Body of pancreas (tissue), 4 donors: ENCODE data around the gene CSMD2. TPM values are rescaled to one million over a fixed set of nuclear protein-coding genes. Genes with fewer than 3 reads are reported as not detected.

ENCODE experiments used
- ATAC-seq: fragments of 150-250 bp; one replicate; pipeline ENCODE4 v1.9.1; 2016
- DNase-seq, 4 donors: peaks; one replicate each; pipeline ENCODE4 v3.0.0-alpha.2; 2019
- H3K27ac ChIP-seq, 4 donors: fragments of 200-600 bp; sonication (generic); 1 replicate in 3 of 4; 2 replicates in 1 of 4; pipeline versions ENCODE4 v1.5.1 to v1.6.1; 2016 to 2019; ENCODE audit warnings: mild to moderate bottlenecking in 1 of 4, mixed read lengths in 1 of 4, moderate library complexity in 1 of 4
- H3K27me3 ChIP-seq, 2 donors: fragments of 200-600 bp; sonication (generic); one replicate each; pipeline ENCODE4 v1.6.0; 2016; ENCODE audit warnings: mild to moderate bottlenecking in 1 of 2
- H3K36me3 ChIP-seq, 2 donors: fragments of 200-600 bp; sonication (generic); replicated peaks in 1 of 2; 2 replicates each; pipeline ENCODE4 v1.5.1; 2016; ENCODE audit warnings: low read depth in 2 of 2; ENCODE audit not compliant: insufficient read depth in 1 of 2
- H3K4me1 ChIP-seq: fragments of 200-600 bp; sonication (generic); one replicate; pipeline ENCODE4 v1.6.0; 2016
- H3K4me3 ChIP-seq, 2 donors: fragments of 200-600 bp; sonication (generic); 1 replicate in 1 of 2; 2 replicates in 1 of 2; pipeline ENCODE4 v1.5.1; 2016 to 2019
- H3K9me3 ChIP-seq, 3 donors: fragments of 200-600 bp; sonication (generic); 1 replicate in 2 of 3; 2 replicates in 1 of 3; pipeline ENCODE4 v1.5.1; 2016
- CTCF ChIP-seq, 7 experiments: fragments of 450-650 bp in 4 of 7; fragments of 200-600 bp in 3 of 7; sonication (generic) in 3 of 7; IDR thresholded peaks; one replicate each; pipeline ENCODE4 v1.5.1; 2016 to 2019; ENCODE audit warnings: antibody characterized with exemption in 7 of 7
- POLR2A ChIP-seq, 3 donors: fragments of 450-650 bp; IDR thresholded peaks; one replicate each; pipeline ENCODE4 v1.6.1; 2016; ENCODE audit warnings: antibody characterized with exemption in 3 of 3, mild to moderate bottlenecking in 2 of 3
- WGBS, 2 donors: methylation state at CpG; one replicate each; pipeline ENCODE4 v1.1.5; 2017; 5-methylcytosine and 5-hydroxymethylcytosine counted together
- intact Hi-C: fragments of 100-400 bp; cut with DNase I; formaldehyde crosslinking; loops from one replicate; pipeline ENCODE4 v1.15.1; 2023
- total RNA-seq, 2 donors: library from RNA; depleted of rRNA; stranded (reverse); fragments of >200 nt; gene quantifications; one replicate each; pipeline ENCODE4 v1.1.0, GENCODE V29; 2016

The CSMD2 gene
- total RNA-seq, 2 donors from 2014 or later, result 0.26 to 0.33 TPM

GRCh38 chr1:34166625-34167361, 1.8 kb upstream of the CSMD2 start:
- peaks cover 4 to 33% of the 10 kb centered on the region in 2 donors for H3K27me3 ChIP-seq

GRCh38 chr1:34166191-34166624, 1.2 kb upstream of the CSMD2 start:
- DNase-seq (peak in 1 of 4 donors; percentile 11), ATAC-seq (no peak)
- WGBS, 2 donors, result 5 to 8% methylated on average over 21 to 27 of the region's 27 CpGs
- TF ChIP-seq CTCF (IDR thresholded peaks at IDR 0.05) (no peak), POLR2A (IDR thresholded peaks at IDR 0.05) (no peak)
- H3K4me1 ChIP-seq, result peaks cover 37% of the 10 kb centered on the region
- H3K9me3 ChIP-seq, result no peaks in the 10 kb centered on the region
- H3K36me3 ChIP-seq, result no peaks in the 10 kb centered on the region
- H3K27me3 ChIP-seq, result peaks cover 4 to 33% of the 10 kb centered on the region in 2 donors
- H3K4me3 ChIP-seq, result no peak overlapping the region
- intact Hi-C loops, result loop anchor here (10.0 kb wide), 1 partner anchor 531 kb away; no protein-coding TSS in a partner anchor
- H3K27ac ChIP-seq, result no peak overlapping the region

More at GRCh38 chr1:34166625-34167361, 1.8 kb upstream of the CSMD2 start:
- WGBS, 2 donors, result 8 to 10% methylated on average over 19 to 21 of the region's 24 CpGs
- H3K9me3 ChIP-seq, result no peaks in the 10 kb centered on the region
- H3K36me3 ChIP-seq, result no peaks in the 10 kb centered on the region
- H3K27ac ChIP-seq, result no peak overlapping the region
- intact Hi-C loops, result loop anchor here (10.0 kb wide), 1 partner anchor 532 kb away; no protein-coding TSS in a partner anchor
- peaks cover 37% of the 10 kb centered on the region for H3K4me1 ChIP-seq
- TF ChIP-seq CTCF (IDR thresholded peaks at IDR 0.05) (no peak), POLR2A (IDR thresholded peaks at IDR 0.05) (no peak)
- H3K4me3 ChIP-seq, result no peak overlapping the region
- peak in 1 of 4 donors; percentile 12 for DNase-seq
- ATAC-seq, result no peak

- H3K27me3 ChIP-seq, result peaks cover 4 to 33% of the 10 kb centered on the region in 2 donors
- DNase-seq, result no peak
Observed at GRCh38 chr1:34165422-34165921, 442 bp upstream of the CSMD2 start.

More at GRCh38 chr1:34165422-34165921, 442 bp upstream of the CSMD2 start:
- WGBS, 2 donors, result 1 to 3% methylated on average over 8 to 13 of the region's 13 CpGs
- ATAC-seq, result no peak
- H3K4me1 ChIP-seq, result peaks cover 37% of the 10 kb centered on the region
- TF ChIP-seq POLR2A (IDR thresholded peaks at IDR 0.05), result no peak
- no peak for TF ChIP-seq CTCF (IDR thresholded peaks at IDR 0.05)
- no peak overlapping the region for H3K4me3 ChIP-seq
- no peak overlapping the region for H3K27ac ChIP-seq
- intact Hi-C loops, result loop anchor here (10.0 kb wide), 1 partner anchor 531 kb away; no protein-coding TSS in a partner anchor
- no peaks in the 10 kb centered on the region for H3K36me3 ChIP-seq
- H3K9me3 ChIP-seq, result no peaks in the 10 kb centered on the region
